Vagina (tissue), 2 donors: Measurements from ENCODE around the gene PPP1R17.

Experiments used
- POLR2A ChIP-seq, 2 donors: fragments of 450-650 bp; IDR thresholded peaks; one replicate each; pipeline ENCODE4 v1.6.1; 2017; ENCODE audit warnings: antibody characterized with exemption in 2 of 2, mild to moderate bottlenecking in 2 of 2, moderate library complexity in 2 of 2
- POLR2AphosphoS5 ChIP-seq, 2 donors: sonication (generic); formaldehyde crosslinking; IDR thresholded peaks; one replicate each; pipeline ENCODE4 v1.9.0; 2017; ENCODE audit warnings: antibody characterized with exemption in 2 of 2, mild to moderate bottlenecking in 2 of 2, low read depth in 1 of 2; ENCODE audit not compliant: insufficient read depth in 1 of 2
- TF ChIP-seq, protein P1 (sequence below), 3 experiments: fragments of 450-650 bp in 2 of 3; fragments of 200-600 bp in 1 of 3; sonication (generic) in 1 of 3; IDR thresholded peaks; one replicate each; pipeline ENCODE4 v1.5.1; 2017 to 2019; ENCODE audit warnings: antibody characterized with exemption in 3 of 3, mild to moderate bottlenecking in 2 of 3, moderate library complexity in 2 of 3

DNA sequence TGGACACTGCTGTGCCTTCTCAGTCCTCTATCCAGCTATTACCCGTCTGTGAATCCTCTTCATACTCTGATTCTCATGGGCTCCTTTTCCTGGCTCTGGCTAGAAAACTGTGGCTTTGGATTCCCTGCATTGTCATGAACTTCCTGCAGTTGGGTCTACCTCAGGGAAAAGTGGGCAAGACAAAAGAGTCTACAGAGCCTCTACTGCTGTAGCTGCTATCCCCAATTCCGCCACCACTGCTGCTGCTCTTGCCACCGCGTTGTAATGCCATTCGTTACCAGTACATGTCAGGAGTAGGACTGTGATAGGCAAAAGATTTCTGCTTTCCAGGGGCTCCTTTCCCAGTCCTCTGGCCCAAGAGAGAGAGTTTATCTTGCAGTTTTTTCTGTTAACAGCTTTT lies 23.9 kb upstream of the PPP1R17 start:
- TF ChIP-seq, protein P1, sequence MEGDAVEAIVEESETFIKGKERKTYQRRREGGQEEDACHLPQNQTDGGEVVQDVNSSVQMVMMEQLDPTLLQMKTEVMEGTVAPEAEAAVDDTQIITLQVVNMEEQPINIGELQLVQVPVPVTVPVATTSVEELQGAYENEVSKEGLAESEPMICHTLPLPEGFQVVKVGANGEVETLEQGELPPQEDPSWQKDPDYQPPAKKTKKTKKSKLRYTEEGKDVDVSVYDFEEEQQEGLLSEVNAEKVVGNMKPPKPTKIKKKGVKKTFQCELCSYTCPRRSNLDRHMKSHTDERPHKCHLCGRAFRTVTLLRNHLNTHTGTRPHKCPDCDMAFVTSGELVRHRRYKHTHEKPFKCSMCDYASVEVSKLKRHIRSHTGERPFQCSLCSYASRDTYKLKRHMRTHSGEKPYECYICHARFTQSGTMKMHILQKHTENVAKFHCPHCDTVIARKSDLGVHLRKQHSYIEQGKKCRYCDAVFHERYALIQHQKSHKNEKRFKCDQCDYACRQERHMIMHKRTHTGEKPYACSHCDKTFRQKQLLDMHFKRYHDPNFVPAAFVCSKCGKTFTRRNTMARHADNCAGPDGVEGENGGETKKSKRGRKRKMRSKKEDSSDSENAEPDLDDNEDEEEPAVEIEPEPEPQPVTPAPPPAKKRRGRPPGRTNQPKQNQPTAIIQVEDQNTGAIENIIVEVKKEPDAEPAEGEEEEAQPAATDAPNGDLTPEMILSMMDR (IDR thresholded peaks at IDR 0.05) = no peak
- TF ChIP-seq POLR2A (IDR thresholded peaks at IDR 0.05) = no peak
- no peak for TF ChIP-seq POLR2AphosphoS5 (IDR thresholded peaks at IDR 0.05; ENCODE audit: insufficient read depth in 1 of 2, low read depth in 1 of 2)
